Anterior cingulate cortex (tissue), 58 donors: ENCODE measurements around the gene SAG.
A peak's percentile ranks its signal among the peaks of the same experiment; 100 is the strongest.
"Not testable (repeated sequence)": the region's sequence is repeated elsewhere in the genome, so short reads cannot be mapped to it uniquely, and the experiment has no call there.

Source experiments
- DNase-seq, 58 donors: peaks; one replicate each; lab custom pipeline; 2025; lab: John Stamatoyannopoulos, UW

SAG gene

DNA sequence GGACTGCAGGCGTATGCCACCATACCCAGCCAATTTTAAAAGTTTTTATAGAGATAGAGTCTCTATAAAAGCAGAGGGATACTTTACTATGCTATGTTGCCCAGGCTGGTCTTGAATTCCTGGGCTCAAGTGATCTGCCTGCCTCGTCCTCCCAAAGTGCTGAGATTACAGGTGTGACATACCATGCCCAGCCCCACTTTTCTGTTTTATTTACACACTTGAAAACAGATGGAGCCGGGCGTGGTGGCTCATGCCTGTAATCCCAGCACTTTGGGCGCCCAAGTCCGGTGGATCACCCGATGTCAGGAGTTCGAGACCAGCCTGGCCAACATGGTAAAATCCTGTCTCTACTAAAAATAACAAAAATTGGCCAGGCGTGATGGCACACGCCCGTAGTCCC is 67.2 kb downstream of the SAG start:
- DNase-seq, result not testable (repeated sequence)

DNA sequence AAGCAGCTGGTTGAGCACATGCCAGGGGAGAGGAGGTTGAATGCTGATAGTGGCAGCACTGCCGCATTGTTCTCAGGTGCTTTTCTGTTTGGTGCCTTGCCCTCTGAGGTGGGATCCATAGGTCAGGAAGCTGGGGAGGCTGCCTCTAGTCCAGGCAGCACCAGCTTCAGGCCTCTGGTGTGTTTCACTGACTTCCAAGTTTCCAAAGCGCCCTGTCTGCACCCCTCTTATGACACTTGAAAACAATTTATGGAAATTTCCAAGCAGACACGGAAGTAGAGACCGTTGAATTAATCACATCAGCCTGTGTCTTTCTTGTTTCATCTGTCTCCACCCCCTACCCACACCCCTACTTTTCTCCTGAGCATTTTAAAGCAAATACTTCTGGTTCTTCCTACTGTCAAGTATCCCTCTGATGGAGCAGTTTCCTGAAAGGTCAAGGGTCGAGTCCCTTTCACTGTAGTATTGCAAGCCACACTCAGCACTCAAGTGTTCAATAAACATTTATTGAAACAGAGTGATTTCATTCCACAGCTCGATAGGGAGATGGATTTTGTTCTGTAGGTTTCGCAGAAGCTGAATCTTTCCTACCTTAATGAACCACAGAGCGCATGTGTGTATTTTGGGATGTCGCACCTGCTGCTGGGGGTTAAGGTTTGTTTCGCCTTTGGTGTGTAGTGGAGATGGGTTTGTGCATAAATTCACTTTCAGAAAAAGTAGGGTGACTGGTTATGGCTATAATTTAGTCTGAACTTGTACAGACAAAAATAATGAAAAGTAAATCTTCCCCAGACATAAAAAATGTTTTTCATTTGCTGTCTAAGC is 68.1 kb downstream of the SAG start:
- no peak for DNase-seq

DNA sequence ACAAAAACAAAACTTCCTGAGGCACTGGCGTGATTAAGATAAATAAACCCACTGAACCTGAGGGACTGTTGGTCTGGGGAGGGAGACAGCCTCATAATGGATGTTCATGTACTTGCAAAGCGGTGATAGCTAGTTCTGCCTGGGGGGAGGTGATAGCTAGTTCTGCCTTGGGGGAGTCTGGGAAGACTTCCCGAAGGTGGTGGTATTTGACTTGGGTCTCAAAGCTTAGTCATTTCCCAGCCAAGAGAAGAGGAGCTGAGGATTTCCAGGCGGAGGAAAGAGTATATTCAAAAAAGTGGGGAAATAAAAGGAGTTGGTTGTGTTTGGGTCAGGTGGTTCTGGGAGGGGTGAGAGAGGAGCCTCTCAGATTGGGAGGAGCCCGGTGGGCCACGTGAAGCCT is 71.4 kb downstream of the SAG start:
- no peak for DNase-seq

DNA sequence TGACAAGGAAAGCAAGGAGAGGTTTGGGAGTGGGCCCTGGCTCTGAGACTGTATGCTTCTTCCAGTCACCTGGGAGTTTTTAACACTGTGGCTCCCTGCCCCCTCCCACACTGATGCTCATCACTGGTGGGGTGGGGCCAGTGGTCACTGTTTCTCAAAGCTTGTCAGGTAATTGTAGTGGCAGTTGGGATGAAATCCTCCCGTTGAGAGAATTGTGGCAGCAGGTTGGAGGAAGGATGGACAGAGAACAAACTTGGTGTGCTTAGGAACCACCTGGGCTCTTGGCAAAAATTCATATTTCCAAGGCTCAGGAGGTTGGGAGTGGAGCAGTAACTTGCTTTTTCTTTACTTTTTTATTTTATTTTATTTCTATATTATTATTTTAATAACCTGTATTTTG is 71.8 kb downstream of the SAG start:
- DNase-seq, result no peak

DNA sequence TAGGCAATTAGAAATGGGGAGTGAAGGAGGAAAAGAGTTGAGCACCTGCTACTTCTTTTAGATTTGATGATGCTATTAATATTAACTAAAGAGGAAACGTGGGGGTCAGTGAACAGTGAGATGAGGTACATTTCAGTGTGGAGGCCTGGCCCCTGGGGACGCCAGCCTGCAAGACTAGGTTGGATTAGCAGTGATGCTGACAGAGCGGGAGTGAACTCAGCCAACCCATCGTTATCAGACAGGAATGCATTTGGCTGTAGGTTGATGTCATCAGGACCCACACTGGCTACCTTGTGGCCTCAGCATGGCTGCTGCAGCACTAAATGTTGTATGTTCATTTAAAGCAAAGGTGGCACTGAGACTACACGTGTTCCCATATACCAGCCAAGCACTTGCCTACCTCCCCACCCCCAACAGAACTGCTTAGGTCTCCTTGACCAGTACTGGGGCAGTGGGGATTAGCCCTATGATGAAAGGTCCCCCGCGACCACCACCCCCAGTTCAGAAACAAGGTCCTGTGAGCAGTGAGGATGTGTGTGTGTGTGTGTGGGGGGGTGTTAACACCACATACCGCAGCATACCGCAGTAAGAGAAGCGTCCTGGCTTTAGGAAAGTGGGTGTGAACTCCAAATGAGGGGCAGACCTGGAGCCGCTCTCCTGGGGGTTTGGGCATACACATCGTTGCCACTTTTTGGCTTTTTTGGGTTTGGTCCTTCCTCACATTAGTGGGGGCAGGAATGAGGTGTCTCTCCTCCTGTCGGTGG is 72.7 kb downstream of the SAG start:
- no peak for DNase-seq

DNA sequence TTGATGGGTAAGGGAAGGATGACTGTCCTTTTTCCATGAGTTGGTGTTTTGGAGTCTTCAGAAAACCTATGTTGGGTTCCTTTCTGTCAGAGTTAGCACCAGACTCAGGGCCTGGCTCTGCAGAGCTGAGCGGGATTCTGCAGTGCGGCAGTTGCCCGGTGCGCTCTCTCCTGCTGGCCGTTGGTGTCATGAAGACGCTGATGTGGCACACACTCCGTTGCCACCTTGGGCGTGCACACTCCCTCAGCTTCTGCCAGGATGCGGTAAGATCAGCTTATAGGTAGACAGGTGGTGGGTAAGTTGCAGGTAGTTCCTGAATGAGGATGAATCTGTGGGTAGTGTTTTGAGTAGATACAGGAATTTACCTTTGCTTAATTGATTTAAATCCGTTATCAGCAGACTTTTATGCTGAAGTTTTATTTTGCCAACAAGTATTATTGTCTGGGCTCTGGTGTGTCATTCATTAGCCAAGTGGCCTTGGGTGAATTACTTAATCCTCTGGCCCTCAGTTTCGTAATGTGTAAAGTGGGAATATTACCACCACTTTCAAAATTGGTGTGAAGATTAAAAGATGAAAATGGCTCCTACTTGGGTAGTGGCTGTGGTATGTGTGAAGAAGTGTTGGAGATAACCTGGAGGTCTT is 73.5 kb downstream of the SAG start:
- no peak for DNase-seq

DNA sequence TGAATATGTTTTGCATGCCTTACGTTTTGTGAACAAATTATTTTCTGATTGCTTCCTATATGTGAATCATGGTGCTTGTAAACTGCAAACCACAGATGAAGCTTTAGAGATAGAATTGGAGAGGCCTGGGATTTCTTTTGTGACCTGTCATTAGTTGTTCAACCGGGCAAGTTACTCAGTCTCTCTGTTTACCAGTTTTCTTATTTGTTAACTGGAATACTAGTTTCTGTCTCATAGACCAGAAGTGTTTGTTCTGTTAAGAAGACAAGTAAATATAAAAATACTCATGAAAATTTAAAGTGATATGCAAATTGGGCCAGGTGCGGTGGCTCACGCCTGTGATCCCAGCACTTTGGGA is 74.0 kb downstream of the SAG start:
- DNase-seq, result no peak

DNA sequence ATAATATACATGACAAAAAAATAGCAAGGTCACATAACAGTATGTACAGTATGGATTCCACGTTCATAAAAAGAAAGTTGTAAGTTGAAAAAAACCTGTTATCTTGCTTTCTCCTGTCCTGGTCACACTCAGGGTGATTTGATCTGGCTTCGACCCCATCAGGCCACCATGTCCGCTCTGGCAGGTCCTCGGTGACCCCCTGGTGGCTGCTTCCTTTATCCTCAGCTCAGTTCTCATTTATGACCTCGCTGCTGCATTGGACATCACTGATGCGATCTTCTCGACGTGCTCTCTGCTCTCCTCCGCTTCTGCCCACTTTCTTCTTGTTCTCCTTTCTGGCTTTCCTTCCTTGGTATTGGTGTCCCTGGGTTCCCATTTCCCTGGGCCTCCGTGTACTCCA is 76.4 kb downstream of the SAG start:
- DNase-seq, result no peak

DNA sequence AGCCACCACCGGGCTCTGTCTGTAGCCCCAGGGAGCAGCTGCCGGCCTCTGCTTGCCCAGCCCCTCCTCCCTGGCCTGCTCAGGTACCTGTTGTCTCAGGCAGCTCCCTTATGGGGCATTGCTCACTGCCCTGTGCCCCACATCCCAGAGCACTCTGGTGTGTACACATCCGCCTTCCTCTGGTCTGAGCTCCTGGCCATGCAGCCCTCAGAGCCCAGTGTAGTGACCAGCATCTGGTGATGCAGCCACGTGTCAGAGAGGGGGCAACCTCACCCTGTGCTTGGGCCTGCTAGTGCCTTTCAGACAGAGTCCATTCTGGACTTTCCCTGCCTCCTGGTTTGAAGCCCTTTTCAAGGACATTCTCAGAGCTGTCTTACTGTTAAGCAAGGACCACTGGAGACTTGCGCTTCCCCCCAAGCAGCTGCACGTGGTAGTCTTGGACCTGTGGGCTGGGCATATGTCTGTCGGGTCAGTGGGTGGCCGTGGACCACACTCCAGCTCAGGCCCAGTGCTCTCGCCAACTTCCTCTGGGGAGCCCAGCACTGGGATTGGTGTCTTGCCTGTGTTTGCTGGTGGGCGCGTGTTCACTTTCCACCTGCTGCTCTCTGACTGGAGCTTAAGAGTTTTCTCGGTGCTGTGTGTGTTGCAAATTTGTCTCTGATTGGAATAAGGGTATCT is 77.3 kb downstream of the SAG start:
- DNase-seq, result peak in 5 of 58 donors; percentile 13 to 36 (median 27)

DNA sequence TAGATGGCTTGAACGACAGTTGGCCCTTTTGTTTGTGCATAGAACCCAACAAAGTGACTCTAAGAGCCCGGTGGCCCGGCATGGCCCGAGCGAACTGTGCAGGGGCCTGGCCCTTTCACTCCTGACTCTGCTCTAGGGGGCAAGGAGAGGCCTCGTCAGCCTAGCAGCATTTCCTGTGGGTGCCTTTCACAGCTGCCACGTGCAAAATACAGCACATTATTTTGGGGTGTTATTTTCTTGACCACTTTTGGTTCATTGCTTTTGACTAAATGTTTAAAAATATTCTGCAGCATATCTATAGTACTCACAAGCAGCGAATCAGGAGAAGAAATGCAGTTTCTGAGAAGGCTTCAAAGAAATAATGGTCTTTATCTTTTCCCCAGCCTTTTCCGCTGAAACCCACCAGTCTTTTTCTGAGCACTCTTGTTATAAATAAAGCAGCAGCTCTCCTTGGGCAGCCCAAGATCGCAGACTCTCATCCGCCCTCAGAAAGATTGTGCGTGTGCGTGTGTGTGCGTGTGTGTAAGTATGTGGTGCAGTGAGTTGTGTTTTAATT is 78.0 kb downstream of the SAG start:
- no peak for DNase-seq

DNA sequence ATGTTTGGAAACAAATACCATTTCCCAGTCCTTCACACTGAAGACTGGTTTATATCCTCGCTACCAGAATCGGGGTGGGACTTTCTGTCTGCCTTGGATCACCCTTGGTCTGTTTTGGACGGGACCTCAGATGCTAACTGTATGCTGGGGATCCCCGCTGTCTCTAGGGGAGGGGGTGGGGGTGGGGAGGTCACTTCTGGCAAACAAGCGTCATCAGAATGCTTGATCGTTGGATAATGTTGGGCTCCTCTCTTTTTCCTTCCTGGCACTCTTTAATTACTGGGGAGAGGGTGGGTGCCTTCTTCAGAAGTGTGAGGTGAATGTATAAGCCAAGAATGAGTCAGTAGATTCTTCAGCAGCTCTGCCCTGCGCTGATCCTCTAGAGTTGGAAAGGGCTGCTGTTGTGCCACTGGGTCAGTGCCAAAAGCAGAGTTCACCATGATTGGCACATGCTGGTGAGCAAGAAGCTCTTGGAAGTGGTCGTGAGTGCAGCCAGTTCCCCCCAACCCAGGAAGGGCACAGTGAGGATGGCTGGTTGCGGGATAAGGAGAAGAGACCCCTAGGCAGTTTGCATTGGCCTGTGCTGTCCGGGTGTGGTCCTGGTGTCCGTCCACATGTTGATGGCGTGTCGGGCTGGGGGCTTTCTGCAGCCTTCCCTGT is 78.9 kb downstream of the SAG start:
- DNase-seq, result peak in 2 of 58 donors; percentile 34 to 68

DNA sequence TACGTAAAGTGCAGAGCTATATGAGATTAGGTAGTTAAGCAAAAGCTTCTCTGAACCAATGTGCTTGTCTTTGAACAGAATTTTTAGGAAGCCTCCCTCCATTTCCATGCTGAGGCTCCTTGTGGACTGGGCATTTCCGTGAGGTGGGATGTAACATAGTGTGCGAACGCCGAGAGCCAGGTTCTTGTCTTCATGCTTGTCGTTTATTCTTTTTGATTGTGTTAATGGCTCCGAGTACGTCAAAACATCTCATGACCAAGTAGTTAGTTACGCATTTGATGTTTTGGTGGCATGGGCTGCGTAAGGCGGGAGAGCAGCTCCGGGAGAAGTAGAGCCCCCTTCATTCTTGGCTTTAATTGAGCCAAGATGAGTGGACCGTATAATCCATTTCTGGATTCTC is 79.6 kb downstream of the SAG start:
- no peak for DNase-seq

DNA sequence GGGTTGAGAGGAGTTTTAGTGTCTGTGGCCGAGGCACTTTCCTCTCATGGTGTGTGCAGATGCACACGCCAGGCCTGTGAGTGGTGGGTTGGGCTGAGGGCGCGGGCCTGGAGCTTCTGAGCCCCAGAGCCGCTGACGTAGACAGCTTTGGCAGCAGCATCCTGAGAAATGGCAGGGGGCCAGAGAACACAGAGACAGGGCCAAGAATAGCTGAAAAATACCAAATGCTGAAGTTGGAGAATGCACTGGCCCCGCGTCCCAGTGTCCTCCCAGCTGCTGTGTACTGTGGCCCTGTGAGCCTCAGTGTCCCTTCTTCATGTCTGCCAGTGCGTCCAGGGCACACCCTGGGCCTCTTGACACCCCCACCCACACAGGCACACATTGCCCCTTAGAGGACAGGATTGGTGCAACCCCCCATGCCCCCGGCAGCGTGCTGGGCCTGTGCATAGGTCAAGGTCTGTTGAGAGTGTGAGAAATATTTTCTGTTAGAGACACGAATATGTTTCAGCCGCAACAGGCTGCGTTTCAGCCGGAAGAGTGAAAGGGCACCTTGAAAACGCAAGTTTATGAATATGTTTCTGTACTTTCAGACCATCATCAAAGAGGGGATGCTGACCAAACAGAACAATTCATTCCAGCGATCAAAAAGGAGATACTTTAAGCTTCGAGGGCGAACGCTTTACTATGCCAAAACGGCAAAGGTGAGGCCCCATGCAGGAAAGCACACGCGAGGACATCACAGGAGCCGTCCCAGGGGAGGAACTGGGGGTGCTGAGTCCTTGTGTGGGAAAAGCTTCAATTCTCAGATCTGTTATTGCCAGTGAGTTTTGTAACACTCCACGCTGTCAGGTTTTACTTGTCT is 80.3 kb downstream of the SAG start:
- DNase-seq, result peak in 55 of 58 donors; percentile 20 to 95 (median 79)

DNA sequence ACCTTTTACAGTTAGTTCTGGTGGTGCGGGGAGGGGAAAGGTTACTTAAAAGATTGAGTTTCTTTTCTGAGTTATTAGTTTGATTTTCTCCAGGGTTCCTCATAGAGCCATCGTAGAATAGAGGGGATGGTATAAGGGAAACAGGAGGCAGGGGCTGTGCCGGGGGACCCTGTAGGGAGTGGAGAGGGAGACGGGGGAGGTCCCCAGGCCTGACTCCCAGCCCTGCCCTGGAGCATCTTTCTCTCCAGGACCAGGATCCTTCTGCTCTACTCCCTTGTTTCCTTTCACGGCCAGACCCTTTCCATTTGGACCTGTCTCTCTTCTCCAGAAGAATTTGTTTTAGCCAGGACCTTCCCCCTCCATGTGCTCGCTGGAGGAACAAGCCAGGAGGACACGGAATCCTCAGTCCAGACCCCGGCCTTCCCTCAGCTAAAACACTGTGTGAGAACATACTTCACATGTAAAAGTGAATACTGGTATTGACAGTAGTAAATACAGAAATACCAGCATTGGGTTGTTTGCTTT is 82.0 kb downstream of the SAG start:
- DNase-seq, result no peak

DNA sequence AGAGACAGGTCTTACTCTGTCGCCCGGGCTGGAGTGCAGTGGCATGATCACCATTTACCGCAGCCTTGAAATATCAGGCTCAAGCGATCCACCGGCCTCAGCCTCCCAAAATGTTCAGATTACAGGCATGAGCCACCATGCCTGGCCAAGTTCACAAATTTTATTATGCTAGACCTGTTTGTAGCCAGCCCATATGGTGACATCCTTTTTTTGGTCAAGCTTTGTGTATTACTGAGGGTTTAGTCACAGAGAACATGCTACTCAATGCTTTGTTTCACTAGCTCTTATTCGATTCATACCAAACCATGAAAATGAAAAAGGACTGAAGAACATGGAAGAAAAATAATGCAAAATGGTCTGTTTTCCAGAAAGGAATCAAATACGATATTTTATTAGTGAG is 88.1 kb downstream of the SAG start:
- no peak for DNase-seq
